Activated T-cell treated with anti-CD3 and anti-CD28 coated beads, Interleukin-2, amount 50 U/mL, for 4 hours (primary cell): ENCODE data around the gene ITPKB. TPM values are rescaled to one million over a fixed set of nuclear protein-coding genes. Genes with fewer than 3 reads are reported as not detected.

Experiments used
- ATAC-seq, 2 donors: fragments of 200-7000 bp; cut with Tn5 transposase; one replicate each; pipeline ENCODE4 v1.10.0; 2021
- DNase-seq: peaks from one replicate; pipeline ENCODE4 v3.0.0-alpha.2; 2020
- H3K27me3 Mint-ChIP-seq: one replicate; pipeline ENCODE4 v1.8.0; 2021; ENCODE audit warnings: low read depth, mixed read lengths
- H3K36me3 Mint-ChIP-seq: one replicate; pipeline ENCODE4 v1.8.0; 2022; ENCODE audit warnings: mixed read lengths; ENCODE audit not compliant: insufficient read depth
- H3K4me1 Mint-ChIP-seq: one replicate; pipeline ENCODE4 v1.8.0; 2021; ENCODE audit warnings: low read depth, mixed read lengths
- H3K4me3 Mint-ChIP-seq: one replicate; pipeline ENCODE4 v1.8.0; 2021; ENCODE audit warnings: mild to moderate bottlenecking, moderate library complexity, mixed read lengths
- H3K9me3 Mint-ChIP-seq: one replicate; pipeline ENCODE4 v1.8.0; 2021; ENCODE audit warnings: mixed read lengths
- total RNA-seq, 3 donors: library from RNA; stranded (reverse); gene quantifications; one replicate each; pipeline ENCODE4 v1.2.1, GENCODE V29; 2021

The ITPKB gene
- total RNA-seq, 3 donors from 2014 or later, result 26.2 to 28.3 (median 27.7) TPM

- no peak for ATAC-seq
- Mint-ChIP-seq H3K4me3 (no peak overlapping the region), H3K9me3 (no peaks in the 10 kb centered on the region), H3K36me3 (peaks cover 32% of the 10 kb centered on the region), H3K27me3 (no peaks in the 10 kb centered on the region), H3K4me1 (peaks cover 64% of the 10 kb centered on the region)
- DNase-seq, result no peak
These were observed 67.8 kb downstream of the ITPKB start for GRCh38 chr1:226671277-226671676.

- Mint-ChIP-seq H3K9me3 (no peaks in the 10 kb centered on the region), H3K4me1 (peaks cover 52% of the 10 kb centered on the region), H3K4me3 (no peak overlapping the region), H3K27me3 (no peaks in the 10 kb centered on the region), H3K36me3 (peaks cover 35% of the 10 kb centered on the region)
- no peak for ATAC-seq
- no peak for DNase-seq
These were observed 69.0 kb downstream of the ITPKB start for GRCh38 chr1:226670073-226670472.

- no peak for DNase-seq
- Mint-ChIP-seq H3K4me1 (peaks cover 34% of the 10 kb centered on the region), H3K4me3 (no peak overlapping the region), H3K27me3 (no peaks in the 10 kb centered on the region), H3K36me3 (peaks cover 27% of the 10 kb centered on the region), H3K9me3 (no peaks in the 10 kb centered on the region)
- no peak for ATAC-seq
These were observed 70.9 kb downstream of the ITPKB start for GRCh38 chr1:226668173-226668560.

GRCh38 chr1:226666692-226667091 lies 72.4 kb downstream of the ITPKB start:
- H3K4me1 Mint-ChIP-seq, result peaks cover 20% of the 10 kb centered on the region
- DNase-seq, result no peak
- no peak for ATAC-seq
- peaks cover 19% of the 10 kb centered on the region for H3K36me3 Mint-ChIP-seq
- no peaks in the 10 kb centered on the region for H3K9me3 Mint-ChIP-seq
- H3K27me3 Mint-ChIP-seq, result no peaks in the 10 kb centered on the region
- no peak overlapping the region for H3K4me3 Mint-ChIP-seq

GRCh38 chr1:226666164-226666506 lies 72.9 kb downstream of the ITPKB start:
- Mint-ChIP-seq H3K4me1 (peaks cover 14% of the 10 kb centered on the region), H3K36me3 (peaks cover 14% of the 10 kb centered on the region), H3K9me3 (no peaks in the 10 kb centered on the region), H3K27me3 (no peaks in the 10 kb centered on the region), H3K4me3 (no peak overlapping the region)
- DNase-seq, result no peak
- ATAC-seq, result no peak

- Mint-ChIP-seq H3K9me3 (no peaks in the 10 kb centered on the region), H3K4me1 (peaks cover 9% of the 10 kb centered on the region), H3K27me3 (no peaks in the 10 kb centered on the region), H3K36me3 (peaks cover 14% of the 10 kb centered on the region), H3K4me3 (no peak overlapping the region)
- ATAC-seq (no peak), DNase-seq (no peak)
These were observed 73.4 kb downstream of the ITPKB start for GRCh38 chr1:226665505-226666163.

- no peaks in the 10 kb centered on the region for H3K9me3 Mint-ChIP-seq
- DNase-seq (no peak), ATAC-seq (no peak)
- H3K4me1 Mint-ChIP-seq, result peaks cover 3% of the 10 kb centered on the region
- peaks cover 11% of the 10 kb centered on the region for H3K36me3 Mint-ChIP-seq
- H3K4me3 Mint-ChIP-seq, result no peak overlapping the region
- H3K27me3 Mint-ChIP-seq, result no peaks in the 10 kb centered on the region
These were observed 74.5 kb downstream of the ITPKB start for GRCh38 chr1:226664413-226665101.

GRCh38 chr1:226663327-226663704 lies 75.8 kb downstream of the ITPKB start:
- H3K4me1 Mint-ChIP-seq, result no peaks in the 10 kb centered on the region
- DNase-seq (no peak), ATAC-seq (no peak)
- peaks cover 11% of the 10 kb centered on the region for H3K36me3 Mint-ChIP-seq
- H3K4me3 Mint-ChIP-seq, result peak overlapping the region; percentile 42
- no peaks in the 10 kb centered on the region for H3K27me3 Mint-ChIP-seq
- H3K9me3 Mint-ChIP-seq, result no peaks in the 10 kb centered on the region

- Mint-ChIP-seq H3K4me3 (peak overlapping the region; percentile 42), H3K9me3 (no peaks in the 10 kb centered on the region), H3K36me3 (peaks cover 11% of the 10 kb centered on the region), H3K27me3 (no peaks in the 10 kb centered on the region), H3K4me1 (no peaks in the 10 kb centered on the region)
- ATAC-seq (peak; percentile 93 to 94), DNase-seq (peak; percentile 79)
These were observed 76.3 kb downstream of the ITPKB start for GRCh38 chr1:226662642-226663326.

GRCh38 chr1:226661965-226662364 lies 77.1 kb downstream of the ITPKB start:
- no peak for DNase-seq
- Mint-ChIP-seq H3K4me1 (no peaks in the 10 kb centered on the region), H3K9me3 (no peaks in the 10 kb centered on the region), H3K36me3 (peaks cover 8% of the 10 kb centered on the region), H3K4me3 (peak overlapping the region; percentile 42), H3K27me3 (no peaks in the 10 kb centered on the region)
- ATAC-seq, result no peak

- Mint-ChIP-seq H3K36me3 (peaks cover 4% of the 10 kb centered on the region), H3K9me3 (no peaks in the 10 kb centered on the region), H3K27me3 (no peaks in the 10 kb centered on the region), H3K4me1 (no peaks in the 10 kb centered on the region), H3K4me3 (no peak overlapping the region)
- ATAC-seq (no peak), DNase-seq (no peak)
These were observed 77.8 kb downstream of the ITPKB start for GRCh38 chr1:226661271-226661670.

GRCh38 chr1:226660410-226661182 lies 78.5 kb downstream of the ITPKB start:
- DNase-seq, result no peak
- no peak for ATAC-seq
- Mint-ChIP-seq H3K36me3 (peaks cover 4% of the 10 kb centered on the region), H3K9me3 (no peaks in the 10 kb centered on the region), H3K4me1 (no peaks in the 10 kb centered on the region), H3K4me3 (peak overlapping the region; percentile 49), H3K27me3 (no peaks in the 10 kb centered on the region)

GRCh38 chr1:226659641-226660040 lies 79.4 kb downstream of the ITPKB start:
- H3K9me3 Mint-ChIP-seq, result no peaks in the 10 kb centered on the region

GRCh38 chr1:226659136-226659535 lies 79.9 kb downstream of the ITPKB start:
- no peaks in the 10 kb centered on the region for H3K4me1 Mint-ChIP-seq
- no peaks in the 10 kb centered on the region for H3K36me3 Mint-ChIP-seq
- DNase-seq, result no peak
- H3K9me3 Mint-ChIP-seq, result no peaks in the 10 kb centered on the region
- no peak overlapping the region for H3K4me3 Mint-ChIP-seq
- no peak for ATAC-seq
- H3K27me3 Mint-ChIP-seq, result no peaks in the 10 kb centered on the region

More at GRCh38 chr1:226659641-226660040, 79.4 kb downstream of the ITPKB start:
- ATAC-seq (no peak), DNase-seq (no peak)
- H3K4me3 Mint-ChIP-seq, result no peak overlapping the region
- H3K4me1 Mint-ChIP-seq, result no peaks in the 10 kb centered on the region
- H3K36me3 Mint-ChIP-seq, result no peaks in the 10 kb centered on the region
- H3K27me3 Mint-ChIP-seq, result no peaks in the 10 kb centered on the region
